Measurements from ENCODE around the gene TBATA. TPM values are rescaled to one million over a fixed set of nuclear protein-coding genes. Genes with fewer than 3 reads are reported as not detected.

Gene TBATA
- total and polyA plus RNA-seq, 9 donors, result 0.08 to 0.21 (median 0.09) TPM; not detected in 6

GRCh38 chr10:70762441-70763175, 22.6 kb downstream of the TBATA start:
- H3K27ac ChIP-seq (ENCODE audit: low read length), result no peak overlapping the region
- 100% methylated on average over 2 of the region's 7 CpGs for WGBS (ENCODE audit: insufficient coverage)
- H3K4me1 ChIP-seq (ENCODE audit: control insufficient read depth, insufficient read depth, low read length), result peaks cover 16% of the 10 kb centered on the region
- no peak overlapping the region for H3K4me3 ChIP-seq (ENCODE audit: low read length)
- peaks cover 5% of the 10 kb centered on the region for H3K9me3 ChIP-seq (replicated peaks; ENCODE audit: control insufficient read depth, low read depth, low read length)
- H3K27me3 ChIP-seq (ENCODE audit: control insufficient read depth, insufficient read depth, low read length), result no peaks in the 10 kb centered on the region
- DNase-seq, result no peak
- H3K36me3 ChIP-seq (ENCODE audit: control insufficient read depth, insufficient read depth, low read length), result peaks cover 35% of the 10 kb centered on the region

DNA sequence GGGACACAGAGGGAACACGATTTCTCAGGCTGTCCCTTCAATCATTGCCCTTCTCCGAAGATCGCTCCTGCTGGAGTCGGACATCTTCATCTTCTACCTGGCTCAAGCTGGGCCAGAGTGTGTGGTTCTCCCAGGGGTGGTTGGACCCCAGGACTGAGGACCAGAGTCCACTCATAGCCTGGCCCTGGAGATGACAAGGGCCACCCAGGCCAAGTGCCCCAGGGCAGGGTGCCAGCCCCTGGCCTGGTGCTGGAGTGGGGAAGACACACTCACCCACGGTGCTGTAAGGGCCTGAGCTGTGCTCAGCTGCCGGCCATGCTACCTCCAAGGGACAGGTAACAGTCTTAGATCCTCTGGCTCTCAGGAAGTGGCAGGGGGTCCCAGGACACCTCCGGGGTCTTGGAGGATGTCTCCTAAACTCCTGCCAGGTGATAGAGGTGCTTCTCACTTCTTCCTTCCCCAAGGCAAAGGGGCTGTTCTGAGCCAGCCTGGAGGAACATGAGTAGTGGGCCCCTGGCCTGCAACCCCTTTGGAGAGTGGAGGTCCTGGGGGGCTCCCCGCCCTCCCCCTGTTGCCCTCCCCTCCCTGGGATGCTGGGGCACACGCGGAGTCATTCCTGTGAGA, 23.3 kb downstream of the TBATA start:
- no peak for DNase-seq
- H3K9me3 ChIP-seq (replicated peaks; ENCODE audit: control insufficient read depth, low read depth, low read length), result peaks cover 5% of the 10 kb centered on the region
- no peak overlapping the region for H3K4me3 ChIP-seq (ENCODE audit: low read length)
- WGBS (ENCODE audit: insufficient coverage), result 90% methylated on average over 5 of the region's 10 CpGs
- no peak overlapping the region for H3K27ac ChIP-seq (ENCODE audit: low read length)
- H3K36me3 ChIP-seq (ENCODE audit: control insufficient read depth, insufficient read depth, low read length), result peaks cover 35% of the 10 kb centered on the region
- H3K27me3 ChIP-seq (ENCODE audit: control insufficient read depth, insufficient read depth, low read length), result no peaks in the 10 kb centered on the region
- peaks cover 18% of the 10 kb centered on the region for H3K4me1 ChIP-seq (ENCODE audit: control insufficient read depth, insufficient read depth, low read length)

DNA sequence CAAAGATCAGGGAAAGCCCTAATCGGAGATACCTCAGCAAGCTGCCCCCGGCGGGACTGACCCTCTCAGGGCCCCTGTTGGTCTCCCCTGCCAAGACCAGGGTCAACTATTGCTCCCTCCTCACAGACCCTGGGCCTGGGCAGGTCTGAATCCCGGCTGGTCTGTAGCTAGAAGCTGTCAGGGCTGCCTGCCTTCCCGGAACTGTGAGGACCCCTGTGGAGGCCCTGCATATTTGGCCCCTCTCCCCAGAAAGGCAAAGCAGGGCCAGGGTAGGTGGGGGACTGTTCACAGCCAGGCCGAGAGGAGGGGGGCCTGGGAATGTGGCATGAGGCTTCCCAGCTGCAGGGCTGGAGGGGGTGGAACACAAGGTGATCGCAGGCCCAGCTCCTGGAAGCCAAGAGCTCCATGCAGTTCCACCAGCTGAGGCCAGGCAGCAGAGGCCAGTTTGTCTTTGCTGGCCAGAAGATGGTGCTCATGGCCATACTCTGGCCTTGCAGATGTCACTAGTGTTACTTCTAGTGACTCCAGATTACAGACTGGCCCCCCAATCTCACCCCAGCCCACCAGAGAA, 24.1 kb downstream of the TBATA start:
- no peak overlapping the region for H3K4me3 ChIP-seq (ENCODE audit: low read length)
- peaks cover 24% of the 10 kb centered on the region for H3K4me1 ChIP-seq (ENCODE audit: control insufficient read depth, insufficient read depth, low read length)
- H3K27me3 ChIP-seq (ENCODE audit: control insufficient read depth, insufficient read depth, low read length), result no peaks in the 10 kb centered on the region
- H3K27ac ChIP-seq (ENCODE audit: low read length), result peak overlapping the region; percentile 8
- peaks cover 5% of the 10 kb centered on the region for H3K9me3 ChIP-seq (replicated peaks; ENCODE audit: control insufficient read depth, low read depth, low read length)
- H3K36me3 ChIP-seq (ENCODE audit: control insufficient read depth, insufficient read depth, low read length), result peaks cover 35% of the 10 kb centered on the region
- WGBS (ENCODE audit: insufficient coverage), result 30% methylated on average over 6 of the region's 7 CpGs
- peak; percentile 57 for DNase-seq

DNA sequence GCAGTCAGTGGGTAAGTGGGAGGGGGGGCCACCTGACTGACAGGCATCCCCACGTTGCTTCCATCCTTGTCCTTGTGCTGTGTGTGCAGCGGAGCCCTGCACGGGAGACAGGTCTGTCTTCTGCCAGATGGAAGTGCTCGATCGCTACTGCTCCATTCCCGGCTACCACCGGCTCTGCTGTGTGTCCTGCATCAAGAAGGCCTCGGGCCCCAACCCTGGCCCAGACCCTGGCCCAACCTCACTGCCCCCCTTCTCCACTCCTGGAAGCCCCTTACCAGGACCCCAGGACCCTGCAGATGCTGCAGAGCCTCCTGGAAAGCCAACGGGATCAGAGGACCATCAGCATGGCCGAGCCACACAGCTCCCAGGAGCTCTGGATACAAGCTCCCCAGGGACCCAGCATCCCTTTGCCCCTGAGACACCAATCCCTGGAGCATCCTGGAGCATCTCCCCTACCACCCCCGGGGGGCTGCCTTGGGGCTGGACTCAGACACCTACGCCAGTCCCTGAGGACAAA, 24.8 kb downstream of the TBATA start:
- H3K9me3 ChIP-seq (replicated peaks; ENCODE audit: control insufficient read depth, low read depth, low read length), result no peaks in the 10 kb centered on the region
- no peak overlapping the region for H3K4me3 ChIP-seq (ENCODE audit: low read length)
- WGBS (ENCODE audit: insufficient coverage), result 47% methylated on average over 11 of the region's 12 CpGs
- no peak for DNase-seq
- H3K27me3 ChIP-seq (ENCODE audit: control insufficient read depth, insufficient read depth, low read length), result no peaks in the 10 kb centered on the region
- peaks cover 27% of the 10 kb centered on the region for H3K4me1 ChIP-seq (ENCODE audit: control insufficient read depth, insufficient read depth, low read length)
- H3K27ac ChIP-seq (ENCODE audit: low read length), result no peak overlapping the region
- H3K36me3 ChIP-seq (ENCODE audit: control insufficient read depth, insufficient read depth, low read length), result peaks cover 35% of the 10 kb centered on the region

GRCh38 chr10:70759781-70760180, 25.4 kb downstream of the TBATA start:
- Histone ChIP-seq H3K27ac (ENCODE audit: low read length) (no peak overlapping the region), H3K4me1 (ENCODE audit: control insufficient read depth, insufficient read depth, low read length) (peaks cover 33% of the 10 kb centered on the region), H3K4me3 (ENCODE audit: low read length) (no peak overlapping the region), H3K36me3 (ENCODE audit: control insufficient read depth, insufficient read depth, low read length) (peaks cover 35% of the 10 kb centered on the region), H3K9me3 (replicated peaks; ENCODE audit: control insufficient read depth, low read depth, low read length) (no peaks in the 10 kb centered on the region), H3K27me3 (ENCODE audit: control insufficient read depth, insufficient read depth, low read length) (no peaks in the 10 kb centered on the region)
- WGBS (ENCODE audit: insufficient coverage), result 61% methylated on average over 7 of the region's 7 CpGs
- DNase-seq, result no peak

DNA sequence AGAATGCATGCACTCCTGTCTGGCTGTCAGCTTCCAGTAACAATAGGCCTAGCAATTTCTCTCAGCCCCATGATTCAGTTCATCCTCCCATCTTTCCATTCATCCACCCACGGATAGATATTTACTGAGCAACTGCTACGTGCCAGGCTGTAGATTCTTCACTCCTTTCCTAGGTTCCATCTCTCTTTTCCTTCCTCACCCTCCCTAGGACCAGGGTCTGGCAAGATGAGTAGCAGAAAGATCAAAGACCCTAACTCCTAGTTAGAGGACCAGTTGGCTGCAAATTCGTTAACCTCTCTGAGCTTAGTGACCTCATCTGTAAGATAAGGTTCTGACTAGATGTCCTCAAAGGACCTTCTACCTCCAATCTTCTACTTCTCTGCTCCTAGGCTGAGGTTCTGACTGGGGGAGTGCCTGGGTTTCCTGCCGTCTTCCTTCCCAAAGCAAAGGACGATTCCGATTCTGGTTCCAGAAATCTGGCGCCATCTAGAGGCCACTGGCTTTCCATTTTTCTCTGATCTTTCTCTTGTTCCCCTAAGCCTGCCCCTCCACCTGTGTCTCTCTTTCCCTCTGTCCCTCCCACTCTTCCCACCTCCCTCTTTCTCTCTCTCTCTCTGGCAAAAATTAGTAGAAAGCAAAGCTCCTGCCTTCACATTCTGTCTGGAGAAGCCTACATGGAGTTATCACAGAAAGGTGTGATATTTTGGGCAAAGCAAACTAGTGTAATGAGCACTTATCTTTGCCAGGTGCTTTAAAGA, 26.2 kb downstream of the TBATA start:
- peaks cover 38% of the 10 kb centered on the region for H3K36me3 ChIP-seq (ENCODE audit: control insufficient read depth, insufficient read depth, low read length)
- H3K27me3 ChIP-seq (ENCODE audit: control insufficient read depth, insufficient read depth, low read length), result no peaks in the 10 kb centered on the region
- peak; percentile 89 for DNase-seq
- H3K27ac ChIP-seq (ENCODE audit: low read length), result no peak overlapping the region
- no peak overlapping the region for H3K4me3 ChIP-seq (ENCODE audit: low read length)
- 28% methylated on average over 6 of the region's 7 CpGs for WGBS (ENCODE audit: insufficient coverage)
- no peaks in the 10 kb centered on the region for H3K9me3 ChIP-seq (replicated peaks; ENCODE audit: control insufficient read depth, low read depth, low read length)
- peaks cover 41% of the 10 kb centered on the region for H3K4me1 ChIP-seq (ENCODE audit: control insufficient read depth, insufficient read depth, low read length)

- peaks cover 50% of the 10 kb centered on the region for H3K4me1 ChIP-seq (ENCODE audit: control insufficient read depth, insufficient read depth, low read length)
- peaks cover 43% of the 10 kb centered on the region for H3K36me3 ChIP-seq (ENCODE audit: control insufficient read depth, insufficient read depth, low read length)
- H3K27me3 ChIP-seq (ENCODE audit: control insufficient read depth, insufficient read depth, low read length), result no peaks in the 10 kb centered on the region
- no peaks in the 10 kb centered on the region for H3K9me3 ChIP-seq (replicated peaks; ENCODE audit: control insufficient read depth, low read depth, low read length)
- WGBS (ENCODE audit: insufficient coverage), result 78% methylated on average over 12 of the region's 13 CpGs
- H3K27ac ChIP-seq (ENCODE audit: low read length), result no peak overlapping the region
- DNase-seq, result no peak
- H3K4me3 ChIP-seq (ENCODE audit: low read length), result no peak overlapping the region
Measured at GRCh38 chr10:70757856-70758255, 27.3 kb downstream of the TBATA start.

GRCh38 chr10:70756700-70757360, 28.3 kb downstream of the TBATA start:
- DNase-seq, result no peak
- WGBS (ENCODE audit: insufficient coverage), result 78% methylated on average over 6 of the region's 8 CpGs
- peaks cover 43% of the 10 kb centered on the region for H3K36me3 ChIP-seq (ENCODE audit: control insufficient read depth, insufficient read depth, low read length)
- H3K9me3 ChIP-seq (replicated peaks; ENCODE audit: control insufficient read depth, low read depth, low read length), result no peaks in the 10 kb centered on the region
- H3K27me3 ChIP-seq (ENCODE audit: control insufficient read depth, insufficient read depth, low read length), result no peaks in the 10 kb centered on the region
- H3K27ac ChIP-seq (ENCODE audit: low read length), result peak overlapping the region; percentile 29
- H3K4me1 ChIP-seq (ENCODE audit: control insufficient read depth, insufficient read depth, low read length), result peaks cover 49% of the 10 kb centered on the region
- no peak overlapping the region for H3K4me3 ChIP-seq (ENCODE audit: low read length)

DNA sequence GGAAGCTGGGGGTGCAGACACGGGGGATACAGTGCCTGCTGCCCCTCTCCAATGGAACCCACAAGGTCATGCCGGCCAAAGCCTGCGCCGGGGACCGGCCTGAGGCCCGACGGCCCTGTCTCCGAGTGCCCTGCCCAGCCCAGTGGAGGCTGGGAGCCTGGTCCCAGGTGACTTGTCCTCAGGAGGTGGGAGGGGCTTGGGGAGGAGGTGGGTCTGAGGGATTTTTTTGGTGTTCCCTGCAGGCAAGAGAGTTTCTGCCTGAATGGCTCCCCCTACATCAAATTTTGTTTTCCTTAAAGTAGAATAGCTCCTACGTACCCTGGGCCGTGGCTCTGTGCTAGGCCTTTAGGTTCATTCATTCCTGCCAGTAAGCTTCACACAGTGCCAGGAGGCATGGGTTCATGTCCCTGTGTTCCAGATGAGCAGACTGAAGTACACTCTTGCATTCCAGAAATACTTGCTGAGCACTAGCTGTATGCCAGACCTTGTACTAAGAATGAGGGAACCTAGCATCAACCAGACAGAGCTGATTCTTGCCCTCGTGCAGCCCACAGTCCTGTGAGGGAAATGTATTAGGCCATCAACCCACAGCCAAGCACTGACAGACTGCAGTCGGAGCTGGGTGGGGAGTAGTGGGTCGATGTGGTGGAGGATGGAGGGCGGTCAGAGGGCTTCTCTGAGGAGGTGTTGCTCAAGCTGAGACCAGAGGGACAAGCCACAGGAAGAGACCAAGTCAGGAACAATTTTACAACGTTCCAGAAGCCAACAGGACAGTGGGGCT, 31.1 kb downstream of the TBATA start:
- Histone ChIP-seq H3K27ac (ENCODE audit: low read length) (peak overlapping the region; percentile 29), H3K9me3 (replicated peaks; ENCODE audit: control insufficient read depth, low read depth, low read length) (no peaks in the 10 kb centered on the region), H3K4me1 (ENCODE audit: control insufficient read depth, insufficient read depth, low read length) (peaks cover 34% of the 10 kb centered on the region), H3K36me3 (ENCODE audit: control insufficient read depth, insufficient read depth, low read length) (peaks cover 48% of the 10 kb centered on the region), H3K27me3 (ENCODE audit: control insufficient read depth, insufficient read depth, low read length) (no peaks in the 10 kb centered on the region), H3K4me3 (ENCODE audit: low read length) (no peak overlapping the region)
- no peak for DNase-seq
- WGBS (ENCODE audit: insufficient coverage), result 60% methylated on average over 6 of the region's 15 CpGs
